ENCODE data around the gene EPN2.
"Not testable (repeated sequence)": the region's sequence is repeated elsewhere in the genome, so short reads cannot be mapped to it uniquely, and the experiment has no call there.

Gene EPN2

DNA sequence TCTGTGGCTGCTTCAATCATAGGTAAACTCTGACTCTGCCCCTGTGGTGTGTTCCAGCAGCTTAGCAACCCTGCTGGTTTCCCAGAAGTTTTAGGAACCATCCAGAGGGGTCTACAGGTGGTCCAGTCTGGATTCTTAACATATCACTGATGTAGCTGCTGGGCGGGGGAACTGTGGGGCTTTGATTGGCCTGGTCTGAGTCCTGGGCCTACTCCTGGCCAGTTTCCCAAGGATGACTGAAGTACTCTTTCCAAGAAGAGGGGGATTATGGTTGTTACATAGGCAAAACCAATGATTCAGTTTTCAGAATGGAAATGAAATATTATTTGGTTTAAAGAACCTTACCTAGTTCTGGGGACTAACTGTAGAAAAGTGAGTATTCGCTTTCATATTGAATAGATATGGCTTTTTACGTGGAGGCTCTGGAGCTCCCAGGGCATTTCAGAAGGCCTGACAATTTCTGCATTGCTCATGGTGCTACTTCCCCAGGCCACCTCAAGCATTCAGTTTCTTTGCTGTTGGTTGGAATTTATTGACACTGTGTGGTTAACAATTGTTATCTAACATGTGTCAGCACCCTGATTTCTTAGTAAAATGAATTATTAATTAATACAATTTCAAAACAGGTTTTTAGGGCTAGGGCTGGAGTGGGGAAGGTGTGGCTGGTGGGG is 38.4 kb downstream of the EPN2 start:
- Histone ChIP-seq H3K4me3 (IDR thresholded peaks at IDR 0.05; ENCODE audit: insufficient read depth, low read depth, low read length) (no peak overlapping the region), H3K27ac (no peak overlapping the region), H3K36me3 (ENCODE audit: insufficient read depth) (no peaks in the 10 kb centered on the region), H4K20me1 (ENCODE audit: insufficient read depth) (no peaks in the 10 kb centered on the region), H2AFZ (ENCODE audit: low read depth) (no peak overlapping the region), H3K4me2 (no peak overlapping the region), H3K9ac (no peak overlapping the region), H3K79me2 (ENCODE audit: insufficient read depth, low read depth) (no peaks in the 10 kb centered on the region), H3K4me1 (ENCODE audit: low read depth, poor library complexity, severe bottlenecking) (no peaks in the 10 kb centered on the region), H3K27me3 (ENCODE audit: insufficient read depth, low read depth) (no peaks in the 10 kb centered on the region)
- TF ChIP-seq, protein P1, sequence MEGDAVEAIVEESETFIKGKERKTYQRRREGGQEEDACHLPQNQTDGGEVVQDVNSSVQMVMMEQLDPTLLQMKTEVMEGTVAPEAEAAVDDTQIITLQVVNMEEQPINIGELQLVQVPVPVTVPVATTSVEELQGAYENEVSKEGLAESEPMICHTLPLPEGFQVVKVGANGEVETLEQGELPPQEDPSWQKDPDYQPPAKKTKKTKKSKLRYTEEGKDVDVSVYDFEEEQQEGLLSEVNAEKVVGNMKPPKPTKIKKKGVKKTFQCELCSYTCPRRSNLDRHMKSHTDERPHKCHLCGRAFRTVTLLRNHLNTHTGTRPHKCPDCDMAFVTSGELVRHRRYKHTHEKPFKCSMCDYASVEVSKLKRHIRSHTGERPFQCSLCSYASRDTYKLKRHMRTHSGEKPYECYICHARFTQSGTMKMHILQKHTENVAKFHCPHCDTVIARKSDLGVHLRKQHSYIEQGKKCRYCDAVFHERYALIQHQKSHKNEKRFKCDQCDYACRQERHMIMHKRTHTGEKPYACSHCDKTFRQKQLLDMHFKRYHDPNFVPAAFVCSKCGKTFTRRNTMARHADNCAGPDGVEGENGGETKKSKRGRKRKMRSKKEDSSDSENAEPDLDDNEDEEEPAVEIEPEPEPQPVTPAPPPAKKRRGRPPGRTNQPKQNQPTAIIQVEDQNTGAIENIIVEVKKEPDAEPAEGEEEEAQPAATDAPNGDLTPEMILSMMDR (conservative IDR thresholded peaks at IDR 0.05; ENCODE audit: low read depth, low read length): no peak

DNA sequence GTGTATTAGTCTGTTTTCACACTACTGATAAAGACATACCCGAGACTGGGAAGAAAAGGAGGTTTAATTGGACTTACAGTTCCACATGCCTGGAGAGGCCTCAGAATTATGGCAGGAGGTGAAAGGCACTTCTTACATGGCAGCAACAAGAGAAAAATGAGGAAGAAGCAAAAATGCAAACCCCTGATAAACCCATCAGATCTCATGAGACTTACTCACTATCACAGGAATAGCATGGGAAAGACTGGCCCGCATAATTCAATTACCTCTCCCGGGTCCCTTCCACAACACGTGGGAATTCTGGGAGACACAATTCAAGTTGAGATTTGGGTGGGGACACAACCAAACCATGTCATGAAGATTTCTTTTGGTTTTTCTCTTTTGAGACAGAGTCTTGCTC is 41.1 kb downstream of the EPN2 start:
- H3K36me3 ChIP-seq (ENCODE audit: insufficient read depth); H3K79me2 ChIP-seq (ENCODE audit: insufficient read depth, low read depth); H3K27ac ChIP-seq; H3K4me2 ChIP-seq; H3K9ac ChIP-seq; H3K4me3 ChIP-seq (IDR thresholded peaks at IDR 0.05; ENCODE audit: insufficient read depth, low read depth, low read length); H3K4me1 ChIP-seq (ENCODE audit: low read depth, poor library complexity, severe bottlenecking); H2AFZ ChIP-seq (ENCODE audit: low read depth); H4K20me1 ChIP-seq (ENCODE audit: insufficient read depth); H3K27me3 ChIP-seq (ENCODE audit: insufficient read depth, low read depth): not testable (repeated sequence)

DNA sequence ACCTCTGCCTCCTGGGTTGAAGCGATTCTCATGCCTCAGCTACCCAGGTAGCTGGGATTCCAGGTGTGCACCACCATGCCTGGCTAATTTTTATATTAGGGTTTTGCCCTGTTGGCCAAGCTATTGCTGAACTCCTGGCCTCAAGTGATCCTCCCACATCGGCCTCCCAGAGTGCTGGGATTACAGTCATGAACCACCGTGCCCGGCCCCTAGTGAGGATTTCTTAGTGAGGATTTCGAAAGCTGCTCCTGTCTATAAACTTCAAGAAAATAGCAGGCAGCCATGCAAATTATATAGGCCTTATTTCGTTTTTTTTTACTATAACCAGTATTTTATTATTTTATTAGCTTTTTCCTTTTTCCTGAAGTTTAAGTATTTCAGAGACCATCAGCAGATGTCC is 41.6 kb downstream of the EPN2 start:
- TF ChIP-seq, protein P1 (conservative IDR thresholded peaks at IDR 0.05; ENCODE audit: low read depth, low read length): no peak
- H3K9ac ChIP-seq: no peak overlapping the region
- H4K20me1 ChIP-seq (ENCODE audit: insufficient read depth): no peaks in the 10 kb centered on the region
- no peaks in the 10 kb centered on the region for H3K36me3 ChIP-seq (ENCODE audit: insufficient read depth)
- H3K4me2 ChIP-seq: no peak overlapping the region
- H3K79me2 ChIP-seq (ENCODE audit: insufficient read depth, low read depth): no peaks in the 10 kb centered on the region
- peaks cover 4% of the 10 kb centered on the region for H3K4me1 ChIP-seq (ENCODE audit: low read depth, poor library complexity, severe bottlenecking)
- no peaks in the 10 kb centered on the region for H3K27me3 ChIP-seq (ENCODE audit: insufficient read depth, low read depth)
- no peak overlapping the region for H3K27ac ChIP-seq
- H3K4me3 ChIP-seq (IDR thresholded peaks at IDR 0.05; ENCODE audit: insufficient read depth, low read depth, low read length): no peak overlapping the region
- no peak overlapping the region for H2AFZ ChIP-seq (ENCODE audit: low read depth)

DNA sequence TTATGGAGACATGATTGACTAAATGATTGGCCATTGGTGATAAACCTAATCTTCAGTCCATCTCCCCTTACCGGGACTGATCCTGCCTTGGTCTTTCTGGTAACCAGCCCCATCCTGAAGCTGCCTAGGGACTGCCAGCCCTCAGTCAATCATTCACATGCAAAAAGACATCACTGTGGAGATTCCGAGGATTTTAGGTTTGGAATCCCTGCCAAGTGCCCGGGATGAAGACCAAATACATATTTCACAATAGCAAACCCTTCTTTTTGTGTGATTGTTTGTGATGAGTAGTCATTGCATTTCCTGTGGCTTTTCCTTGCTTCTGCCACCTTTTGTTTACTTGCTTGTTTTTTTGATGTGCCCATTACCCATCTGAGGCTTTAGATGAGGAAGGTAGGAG is 44.0 kb downstream of the EPN2 start:
- H3K27me3 ChIP-seq (ENCODE audit: insufficient read depth, low read depth): no peaks in the 10 kb centered on the region
- no peaks in the 10 kb centered on the region for H4K20me1 ChIP-seq (ENCODE audit: insufficient read depth)
- no peaks in the 10 kb centered on the region for H3K79me2 ChIP-seq (ENCODE audit: insufficient read depth, low read depth)
- H3K4me1 ChIP-seq (ENCODE audit: low read depth, poor library complexity, severe bottlenecking): peaks cover 18% of the 10 kb centered on the region
- H3K27ac ChIP-seq: no peak overlapping the region
- no peak overlapping the region for H3K4me2 ChIP-seq
- H2AFZ ChIP-seq (ENCODE audit: low read depth): no peak overlapping the region
- H3K4me3 ChIP-seq (IDR thresholded peaks at IDR 0.05; ENCODE audit: insufficient read depth, low read depth, low read length): no peak overlapping the region
- H3K36me3 ChIP-seq (ENCODE audit: insufficient read depth): no peaks in the 10 kb centered on the region
- TF ChIP-seq, protein P1 (conservative IDR thresholded peaks at IDR 0.05; ENCODE audit: low read depth, low read length): no peak
- H3K9ac ChIP-seq: no peak overlapping the region

Data from KMS-11 (cell line).